Keratinocyte (primary cell): ENCODE results near the gene WDFY1. TPM values are rescaled to one million over a fixed set of nuclear protein-coding genes. Genes with fewer than 3 reads are reported as not detected.

Source experiments
- DNase-seq: peaks from one replicate; pipeline ENCODE4 v3.0.0-alpha.2; 2011; ENCODE audit warnings: low read depth, missing footprints, low spot score
- FAIRE-seq: peaks from 2 replicates; lab custom pipeline; 2011; peaks lifted over from hg19 to GRCh38; lab: Jason Lieb, UNC
- H2AFZ ChIP-seq: 2 replicates; pipeline ENCODE4 v1.6.0; 2012; ENCODE audit warnings: low read length, control low read depth, inconsistent platforms; ENCODE audit not compliant: control insufficient read depth
- H3K27ac ChIP-seq: 2 replicates; pipeline ENCODE4 v1.5.1; 2011; ENCODE audit warnings: low read length; ENCODE audit not compliant: control insufficient read depth, insufficient read depth
- H3K27me3 ChIP-seq: 3 replicates; pipeline ENCODE4 v1.6.0; 2011; ENCODE audit warnings: low read length; ENCODE audit not compliant: control insufficient read depth, insufficient read depth; ENCODE audit errors: extremely low read depth
- H3K36me3 ChIP-seq, 2 experiments: 2 replicates in 1 of 2; 3 replicates in 1 of 2; pipeline ENCODE4 v1.5.1; 2011; ENCODE audit warnings: low read length in 2 of 2, mild to moderate bottlenecking in 1 of 2; ENCODE audit not compliant: control insufficient read depth in 2 of 2, insufficient read depth in 2 of 2; ENCODE audit errors: extremely low read depth in 1 of 2
- H3K4me1 ChIP-seq: 3 replicates; pipeline ENCODE4 v1.5.1; 2011; ENCODE audit warnings: low read length; ENCODE audit not compliant: control insufficient read depth, insufficient read depth; ENCODE audit errors: extremely low read depth
- H3K4me2 ChIP-seq: 3 replicates; pipeline ENCODE4 v1.6.0; 2011; ENCODE audit warnings: low read depth, low read length; ENCODE audit not compliant: control insufficient read depth, insufficient read depth; ENCODE audit errors: extremely low read depth
- H3K4me3 ChIP-seq, 3 experiments: fragments of 200-600 bp in 1 of 3; sonication (generic) in 1 of 3; 2 replicates in 2 of 3; 3 replicates in 1 of 3; pipeline ENCODE4 v1.5.1; 2011 to 2016; ENCODE audit warnings: low read length in 3 of 3, mild to moderate bottlenecking in 3 of 3, control low read depth in 2 of 3, inconsistent platforms in 1 of 3, low read depth in 1 of 3, mixed read lengths in 1 of 3, mixed run types in 1 of 3, moderate library complexity in 1 of 3; ENCODE audit not compliant: control insufficient read depth in 2 of 3, insufficient read depth in 2 of 3; ENCODE audit errors: extremely low read depth in 1 of 3
- H3K79me2 ChIP-seq: 2 replicates; pipeline ENCODE4 v1.6.0; 2012; ENCODE audit warnings: low read length; ENCODE audit not compliant: control insufficient read depth, insufficient read depth
- H3K9ac ChIP-seq: 3 replicates; pipeline ENCODE4 v1.6.0; 2011; ENCODE audit warnings: low read length; ENCODE audit not compliant: control insufficient read depth, insufficient read depth; ENCODE audit errors: extremely low read depth
- H3K9me1 ChIP-seq: 3 replicates; pipeline ENCODE4 v1.6.0; 2011; ENCODE audit warnings: low read length; ENCODE audit not compliant: control insufficient read depth, insufficient read depth; ENCODE audit errors: extremely low read depth
- H3K9me3 ChIP-seq: 2 replicates; pipeline ENCODE4 v1.5.1; 2012; ENCODE audit warnings: low read depth, low read length; ENCODE audit not compliant: control insufficient read depth
- H4K20me1 ChIP-seq: 3 replicates; pipeline ENCODE4 v1.6.0; 2011; ENCODE audit warnings: low read length; ENCODE audit not compliant: control insufficient read depth, insufficient read depth; ENCODE audit errors: extremely low read depth
- CTCF ChIP-seq, 3 experiments: IDR thresholded peaks in 1 of 3; conservative IDR thresholded peaks in 1 of 3; optimal IDR thresholded peaks in 1 of 3; 2 replicates in 2 of 3; 3 replicates in 1 of 3; pipeline versions ENCODE3 to v1.5.1; 2011; ENCODE audit warnings: low read length in 3 of 3, mild to moderate bottlenecking in 3 of 3, moderate library complexity in 2 of 3, control low read depth in 1 of 3, inconsistent platforms in 1 of 3; ENCODE audit not compliant: insufficient read depth in 2 of 3; ENCODE audit errors: extremely low read depth in 1 of 3
- EZH2 ChIP-seq: IDR thresholded peaks from one replicate; pipeline ENCODE4 v1.6.1; 2012; ENCODE audit warnings: inconsistent platforms, mild to moderate bottlenecking, low read length, moderate library complexity
- dilution Hi-C: fragments of 300-500 bp; cut with MboI; formaldehyde crosslinking; loops from one replicate; pipeline ENCODE4 v1.7.0; 2020; ENCODE audit warnings: low sequenced_read_pairs; ENCODE audit not compliant: extremely low pct_ligation_motif_present
- polyA plus RNA-seq, 5 experiments: library from polyadenylated mRNA; depleted of rRNA in 3 of 5; stranded (reverse) in 3 of 5; stranded (forward) in 1 of 5; unstranded in 1 of 5; fragments of >200 nt; gene quantifications; 1 replicate in 1 of 5; 2 replicates in 3 of 5; 3 replicates in 1 of 5; pipeline versions ENCODE4 v1.2.1 to v1.2.3, GENCODE V29; 2011 to 2012; ENCODE audit warnings: missing spikeins in 2 of 5, low read depth in 1 of 5, low replicate concordance in 1 of 5

WDFY1 gene
- polyA plus RNA-seq, 1 donor (not counting 4 experiments of a cell fraction or from before 2014, with no cell fraction given), result 54.9 TPM

- Histone ChIP-seq H3K9me1 (no peaks in the 10 kb centered on the region), H3K4me2 (no peak overlapping the region), H2AFZ (no peak overlapping the region), H3K27me3 (no peaks in the 10 kb centered on the region), H4K20me1 (no peaks in the 10 kb centered on the region), H3K27ac (no peak overlapping the region), H3K4me3 (no peak overlapping the region), H3K9ac (no peak overlapping the region), H3K79me2 (no peaks in the 10 kb centered on the region), H3K4me1 (peaks cover 12% of the 10 kb centered on the region), H3K9me3 (no peaks in the 10 kb centered on the region), H3K36me3 (peaks cover 36 to 52% of the 10 kb centered on the region in 2 experiments)
- dilution Hi-C loops, result loop anchor here (25.0 kb wide), 1 partner anchor 294 kb away; no protein-coding TSS in a partner anchor
- DNase-seq (peak; percentile 58), FAIRE-seq (peak; percentile 65)
- no peak for TF ChIP-seq EZH2
- TF ChIP-seq CTCF (optimal IDR thresholded peaks at IDR 0.05 in 1 of 3, IDR thresholded peaks at IDR 0.05 in 1 of 3, conservative IDR thresholded peaks at IDR 0.05 in 1 of 3; ENCODE audit: extremely low read depth in 1 of 3, insufficient read depth in 2 of 3, low read length in 3 of 3), result peak; percentile 62 to 80 (median 66)
Measured at GRCh38 chr2:223993634-223994232, 48.6 kb upstream of the WDFY1 start.

- H3K36me3 ChIP-seq, result peaks cover 38 to 46% of the 10 kb centered on the region in 2 experiments
- DNase-seq, result no peak
Measured at GRCh38 chr2:223991611-223992010, 46.5 kb upstream of the WDFY1 start.

More at GRCh38 chr2:223991611-223992010, 46.5 kb upstream of the WDFY1 start:
- Histone ChIP-seq H3K79me2 (no peaks in the 10 kb centered on the region), H2AFZ (no peak overlapping the region), H3K9me3 (no peaks in the 10 kb centered on the region), H4K20me1 (no peaks in the 10 kb centered on the region), H3K27ac (no peak overlapping the region), H3K4me1 (peaks cover 12% of the 10 kb centered on the region), H3K4me3 (no peak overlapping the region), H3K4me2 (no peak overlapping the region), H3K27me3 (no peaks in the 10 kb centered on the region), H3K9me1 (no peaks in the 10 kb centered on the region), H3K9ac (no peak overlapping the region)
- dilution Hi-C loops, result loop anchor here (25.0 kb wide), 1 partner anchor 296 kb away; no protein-coding TSS in a partner anchor
- no peak for TF ChIP-seq CTCF (optimal IDR thresholded peaks at IDR 0.05 in 1 of 3, IDR thresholded peaks at IDR 0.05 in 1 of 3, conservative IDR thresholded peaks at IDR 0.05 in 1 of 3; ENCODE audit: extremely low read depth in 1 of 3, insufficient read depth in 2 of 3, low read length in 3 of 3)
- no peak for TF ChIP-seq EZH2
- no peak for FAIRE-seq
